Gastrocnemius medialis (tissue), 4 donors: ENCODE results near the gene MOB3C.
"Not testable (repeated sequence)": the region's sequence is repeated elsewhere in the genome, so short reads cannot be mapped to it uniquely, and the experiment has no call there.

Experiments
- CTCF ChIP-seq, 5 experiments: fragments of 450-650 bp in 3 of 5; fragments of 200-600 bp in 2 of 5; sonication (generic) in 2 of 5; IDR thresholded peaks in 4 of 5; conservative IDR thresholded peaks in 1 of 5; 1 replicate in 4 of 5; 2 replicates in 1 of 5; pipeline ENCODE4 v1.5.1; 2016 to 2019; ENCODE audit warnings: antibody characterized with exemption in 5 of 5, mild to moderate bottlenecking in 3 of 5, moderate library complexity in 3 of 5
- POLR2A ChIP-seq, 2 donors: fragments of 450-650 bp; IDR thresholded peaks; one replicate each; pipeline ENCODE4 v1.6.1; 2017; ENCODE audit warnings: antibody characterized with exemption in 2 of 2, mild to moderate bottlenecking in 2 of 2, moderate library complexity in 2 of 2

- not testable (repeated sequence) for TF ChIP-seq POLR2A (IDR thresholded peaks at IDR 0.05); CTCF (IDR thresholded peaks at IDR 0.05 in 4 of 5, conservative IDR thresholded peaks at IDR 0.05 in 1 of 5)
These were observed 34.5 kb upstream of the MOB3C start for GRCh38 chr1:46651152-46651551.
